Measurements from ENCODE around the gene ACY1. TPM values are rescaled to one million over a fixed set of nuclear protein-coding genes. Genes with fewer than 3 reads are reported as not detected.
A peak's percentile ranks its signal among the peaks of the same experiment; 100 is the strongest.

The ACY1 gene
- total and polyA plus RNA-seq, 2 donors (not counting 3 experiments of a cell fraction or from before 2014, with no cell fraction given), result 13.4 to 32.9 TPM

- H3K27ac ChIP-seq (ENCODE audit: insufficient read depth, low read depth, low read length), result no peak within 1 kb of the TSS
- DNase-seq (ENCODE audit: low read depth, low spot score) (no peak), FAIRE-seq (no peak)
- H4K20me1 ChIP-seq (replicated peaks; ENCODE audit: control insufficient read depth, extremely low read depth, insufficient read depth, low read length), result no peaks in the 10 kb centered on the region
- ChIA-PET POLR2A (no interaction called here), CTCF (no interaction called here)
- TF ChIP-seq EZH2 (IDR thresholded peaks at IDR 0.05; ENCODE audit: borderline replicate concordance, low read depth, low read length, severe bottlenecking) (no peak), POLR2AphosphoS5 (IDR thresholded peaks at IDR 0.05; ENCODE audit: insufficient read depth, low read depth, low read length) (peak; percentile 12)
- H3K9me3 ChIP-seq (replicated peaks; ENCODE audit: control insufficient read depth, insufficient read depth, low read length), result no peaks in the 10 kb centered on the region
- no peaks in the 10 kb centered on the region for H3K4me1 ChIP-seq (ENCODE audit: control insufficient read depth, extremely low read depth, insufficient read depth, low read length)
- H3K9me1 ChIP-seq (replicated peaks; ENCODE audit: control insufficient read depth, extremely low read depth, insufficient read depth, low read length), result no peaks in the 10 kb centered on the region
- peak within 1 kb of the TSS; percentile 67 for H3K4me2 ChIP-seq (ENCODE audit: insufficient read depth, low read length)
- H3K27me3 ChIP-seq (ENCODE audit: control insufficient read depth in 2 of 2, insufficient read depth in 2 of 2, low read length in 2 of 2), result peaks cover 7 to 13% of the 10 kb centered on the region in 2 experiments
- H3K79me2 ChIP-seq (ENCODE audit: control insufficient read depth, insufficient read depth, low read length), result no peaks in the 10 kb centered on the region
- BruUV-seq (replicated peaks), result no TSS peak
- H3K4me3 ChIP-seq (replicated peaks in 1 of 3; ENCODE audit: insufficient read depth in 1 of 3, low read depth in 1 of 3, low read length in 3 of 3), result peak within 1 kb of the TSS in 2 of 3 experiments; percentile 5 to 10
- no peak within 1 kb of the TSS for H3K9ac ChIP-seq (replicated peaks; ENCODE audit: extremely low read depth, insufficient read depth, low read length)
- peaks cover 0 to 2% of the 10 kb centered on the region in 2 experiments for H3K36me3 ChIP-seq (ENCODE audit: control insufficient read depth in 2 of 2, extremely low read depth in 1 of 2, insufficient read depth in 2 of 2, low read length in 2 of 2)
- intact Hi-C loops (cut with micrococcal nuclease), result no loop called here
- peak within 1 kb of the TSS; percentile 85 for H2AFZ ChIP-seq (ENCODE audit: low read depth, low read length)
- dilution Hi-C loops (cut with MboI; ENCODE audit: extremely low pct_ligation_motif_present, low sequenced_read_pairs), result no loop called here
Observed at GRCh38 chr3:51955175-51955892, 28.0 kb upstream of the ACY1 start, which contains the start of gene GPR62. GPR62 (plus strand) TSS chr3:51955381; CDS start chr3:51955653, 272 bp downstream.

GRCh38 chr3:51955893-51956770, 27.2 kb upstream of the ACY1 start:
- TF ChIP-seq POLR2A (IDR thresholded peaks at IDR 0.05; ENCODE audit: low read depth, low read length) (no peak), MAX (IDR thresholded peaks at IDR 0.05; ENCODE audit: insufficient read depth, insufficient read length) (no peak), CTCF (IDR thresholded peaks at IDR 0.05; ENCODE audit: extremely low read depth in 1 of 2, insufficient read depth in 1 of 2, low read depth in 1 of 2, low read length in 2 of 2) (peak; percentile 62 to 76), MYC (IDR thresholded peaks at IDR 0.05; ENCODE audit: low read depth, low read length) (no peak), JUN (IDR thresholded peaks at IDR 0.05; ENCODE audit: borderline replicate concordance, insufficient read depth, insufficient read length, low read depth) (no peak), FOS (IDR thresholded peaks at IDR 0.05; ENCODE audit: borderline replicate concordance, insufficient read depth, low read length) (no peak), GATA2 (IDR thresholded peaks at IDR 0.05; ENCODE audit: insufficient read depth, insufficient read length, low read depth, low read length) (no peak), EZH2 (IDR thresholded peaks at IDR 0.05; ENCODE audit: borderline replicate concordance, low read depth, low read length, severe bottlenecking) (no peak)
- no TSS peak for BruUV-seq (replicated peaks)
- DNase-seq (ENCODE audit: low read depth, low spot score) (peak; percentile 69), FAIRE-seq (peak; percentile 70)
- Histone ChIP-seq H3K4me3 (replicated peaks in 1 of 3; ENCODE audit: insufficient read depth in 1 of 3, low read depth in 1 of 3, low read length in 3 of 3) (peak overlapping the region in 2 of 3 experiments; percentile 5 to 10), H3K4me2 (ENCODE audit: insufficient read depth, low read length) (peak overlapping the region; percentile 67), H3K9ac (replicated peaks; ENCODE audit: extremely low read depth, insufficient read depth, low read length) (no peak overlapping the region), H3K9me1 (replicated peaks; ENCODE audit: control insufficient read depth, extremely low read depth, insufficient read depth, low read length) (no peaks in the 10 kb centered on the region), H3K36me3 (ENCODE audit: control insufficient read depth in 2 of 2, extremely low read depth in 1 of 2, insufficient read depth in 2 of 2, low read length in 2 of 2) (peaks cover 0 to 2% of the 10 kb centered on the region in 2 experiments), H3K27me3 (ENCODE audit: control insufficient read depth in 2 of 2, insufficient read depth in 2 of 2, low read length in 2 of 2) (peaks cover 7 to 13% of the 10 kb centered on the region in 2 experiments), H2AFZ (ENCODE audit: low read depth, low read length) (peak overlapping the region; percentile 85), H3K27ac (ENCODE audit: insufficient read depth, low read depth, low read length) (no peak overlapping the region), H3K9me3 (replicated peaks; ENCODE audit: control insufficient read depth, insufficient read depth, low read length) (no peaks in the 10 kb centered on the region), H4K20me1 (replicated peaks; ENCODE audit: control insufficient read depth, extremely low read depth, insufficient read depth, low read length) (no peaks in the 10 kb centered on the region), H3K4me1 (ENCODE audit: control insufficient read depth, extremely low read depth, insufficient read depth, low read length) (no peaks in the 10 kb centered on the region), H3K79me2 (ENCODE audit: control insufficient read depth, insufficient read depth, low read length) (no peaks in the 10 kb centered on the region)
- dilution Hi-C loops (cut with MboI; ENCODE audit: extremely low pct_ligation_motif_present, low sequenced_read_pairs) (no loop called here), intact Hi-C loops (cut with micrococcal nuclease) (loop anchor here (1.0 kb wide), 3 partner anchors 11 to 18 kb away; partner anchors contain the start of genes ABHD14B, PARP3 and PCBP4)
- POLR2A ChIA-PET, result no interaction called here
- CTCF ChIA-PET, result interaction anchor here (1.4 to 2.1 kb wide), 2 partner anchors 12 to 18 kb away, joined by 9 to 14 read pairs; partner anchors contain the start of genes ABHD14B and PCBP4

Measured in endothelial cell of umbilical vein (primary cell).